ENCODE data around the gene TGIF2. TPM values are rescaled to one million over a fixed set of nuclear protein-coding genes. Genes with fewer than 3 reads are reported as not detected.

TGIF2 gene
- total and polyA plus RNA-seq, 11 donors = 2.1 to 14.9 (median 7.9) TPM

- H3K27ac ChIP-seq = no peak overlapping the region
- H3K36me3 ChIP-seq = peaks cover 0 to 3% (median 0%) of the 10 kb centered on the region in 9 donors
- H3K4me3 ChIP-seq = no peak overlapping the region
- TF ChIP-seq POLR2A (IDR thresholded peaks at IDR 0.05) (no peak), CTCF (IDR thresholded peaks at IDR 0.05) (no peak)
- WGBS, 4 donors = 88 to 98% (median 91%) methylated on average over 6 of the region's 6 CpGs
- no peaks in the 10 kb centered on the region for H3K27me3 ChIP-seq
- ATAC-seq (no peak), DNase-seq (no peak)
- intact Hi-C loops (cut with DNase I) = no loop called here
- no peaks in the 10 kb centered on the region for H3K9me3 ChIP-seq
- peaks cover 0 to 19% (median 0%) of the 10 kb centered on the region in 12 donors for H3K4me1 ChIP-seq
These were observed 58.2 kb downstream of the TGIF2 start for GRCh38 chr20:36631646-36632045.

GRCh38 chr20:36632147-36632486 is 58.7 kb downstream of the TGIF2 start:
- Histone ChIP-seq H3K27ac (no peak overlapping the region), H3K4me1 (peaks cover 0 to 19% (median 0%) of the 10 kb centered on the region in 12 donors), H3K9me3 (no peaks in the 10 kb centered on the region), H3K4me3 (no peak overlapping the region), H3K36me3 (peaks cover 0 to 3% (median 0%) of the 10 kb centered on the region in 9 donors), H3K27me3 (no peaks in the 10 kb centered on the region)
- intact Hi-C loops (cut with DNase I) = no loop called here
- ATAC-seq (no peak), DNase-seq (no peak)
- TF ChIP-seq POLR2A (IDR thresholded peaks at IDR 0.05) (no peak), CTCF (IDR thresholded peaks at IDR 0.05) (no peak)
- 81 to 86% (median 83%) methylated on average over 3 of the region's 3 CpGs for WGBS, 4 donors

DNA sequence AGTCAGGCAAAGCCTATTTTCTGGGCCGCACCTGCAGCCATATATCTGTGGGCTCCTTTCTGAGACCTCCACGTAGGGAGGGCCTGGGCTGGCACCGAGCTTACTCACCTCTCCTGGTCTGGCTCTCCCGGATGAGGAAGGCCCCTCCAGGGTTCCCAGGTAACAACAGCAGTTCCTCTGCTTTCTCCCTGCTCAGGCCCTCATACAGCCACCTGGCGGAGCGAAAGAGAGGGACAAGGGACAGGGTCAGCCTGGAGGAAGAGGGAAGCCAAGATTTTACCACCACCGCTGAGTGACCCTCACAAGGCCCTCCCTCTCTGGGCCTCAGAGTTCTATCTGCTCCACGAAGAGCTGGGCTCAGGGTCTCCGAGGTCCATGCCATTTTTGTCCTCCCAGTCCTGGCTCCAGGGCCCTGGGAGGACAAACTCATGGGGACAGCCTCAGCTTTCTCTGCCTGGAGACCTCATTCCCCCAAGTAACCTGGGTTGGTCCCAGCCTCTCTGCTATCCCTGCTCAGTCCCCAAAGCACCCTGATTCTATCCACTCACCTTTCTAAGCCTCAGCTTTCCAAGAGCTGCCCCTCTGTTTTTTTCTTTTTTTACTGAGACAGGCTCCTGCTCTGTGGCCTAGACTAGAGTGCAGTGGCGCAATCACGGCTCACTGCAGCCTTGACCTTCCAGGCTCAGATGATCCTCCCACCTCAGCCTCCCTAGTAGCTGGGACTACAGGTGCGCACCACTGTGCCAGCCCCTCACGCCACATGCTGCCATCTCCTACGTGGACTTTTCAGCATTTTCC is 59.3 kb downstream of the TGIF2 start:
- TF ChIP-seq POLR2A (IDR thresholded peaks at IDR 0.05) (no peak), CTCF (IDR thresholded peaks at IDR 0.05) (no peak)
- no peak overlapping the region for H3K4me3 ChIP-seq
- 83 to 86% (median 84%) methylated on average over 12 to 14 of the region's 14 CpGs for WGBS, 4 donors

DNA sequence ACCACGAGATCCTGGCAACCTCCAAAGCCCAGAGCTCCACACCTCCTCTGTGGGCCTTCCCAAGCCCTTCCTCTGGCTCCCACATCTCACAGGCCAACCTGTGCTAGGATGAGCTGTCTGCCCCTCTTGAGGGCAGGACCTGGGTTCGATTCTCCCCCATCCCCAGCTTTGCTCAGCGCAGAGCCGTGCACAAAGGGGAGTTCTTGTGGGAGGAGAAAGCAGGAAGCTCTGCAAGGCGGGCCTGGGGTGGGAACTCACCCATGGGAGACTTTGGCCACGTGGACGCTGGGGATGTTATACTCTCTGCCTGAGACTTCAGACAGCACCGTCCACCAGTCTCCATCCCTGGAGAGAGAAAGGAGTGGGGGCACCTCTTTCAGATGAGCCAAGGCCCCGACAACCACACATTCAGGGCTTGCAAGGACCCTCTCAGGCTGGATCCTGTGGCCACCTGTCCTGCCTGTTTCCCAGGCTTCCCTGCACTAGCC is 59.9 kb downstream of the TGIF2 start:
- intact Hi-C loops (cut with DNase I) = no loop called here
- Histone ChIP-seq H3K4me1 (peaks cover 0 to 19% (median 0%) of the 10 kb centered on the region in 12 donors), H3K4me3 (no peak overlapping the region), H3K27me3 (no peaks in the 10 kb centered on the region), H3K9me3 (no peaks in the 10 kb centered on the region), H3K36me3 (peaks cover 0 to 3% (median 0%) of the 10 kb centered on the region in 9 donors), H3K27ac (no peak overlapping the region)
- WGBS, 4 donors = 69 to 80% (median 73%) methylated on average over 9 of the region's 9 CpGs
- ATAC-seq (no peak), DNase-seq (no peak)
- TF ChIP-seq CTCF (IDR thresholded peaks at IDR 0.05) = no peak
- TF ChIP-seq POLR2A (IDR thresholded peaks at IDR 0.05) = no peak

More for the DNA sequence above, 59.3 kb downstream of the TGIF2 start:
- H3K27me3 ChIP-seq = no peaks in the 10 kb centered on the region
- H3K27ac ChIP-seq = no peak overlapping the region
- intact Hi-C loops (cut with DNase I) = no loop called here
- DNase-seq (no peak), ATAC-seq (no peak)
- H3K36me3 ChIP-seq = peaks cover 0 to 3% (median 0%) of the 10 kb centered on the region in 9 donors
- H3K9me3 ChIP-seq = no peaks in the 10 kb centered on the region
- peaks cover 0 to 19% (median 0%) of the 10 kb centered on the region in 12 donors for H3K4me1 ChIP-seq

All from heart left ventricle (tissue), 16 donors.